HL-60 (cell line): ENCODE data around the gene ADGRD2.

Experiments
- CTCF ChIP-seq: IDR thresholded peaks from one replicate; pipeline ENCODE4 v1.5.1; 2011; ENCODE audit warnings: low read length, control low read depth, inconsistent platforms; ENCODE audit not compliant: insufficient read depth
- POLR2AphosphoS5 ChIP-seq: IDR thresholded peaks from 2 replicates; pipeline ENCODE4 v1.6.1; 2012; ENCODE audit warnings: low read depth
- REST ChIP-seq: IDR thresholded peaks from 2 replicates; pipeline ENCODE4 v1.6.1; 2012; ENCODE audit warnings: low read depth; ENCODE audit not compliant: insufficient replicate concordance
- SPI1 ChIP-seq: IDR thresholded peaks from 2 replicates; pipeline ENCODE4 v1.6.1; 2012; ENCODE audit warnings: low read depth, mild to moderate bottlenecking, borderline replicate concordance

GRCh38 chr9:124517600-124517999 is 67.3 kb downstream of the ADGRD2 start:
- TF ChIP-seq CTCF (no peak), REST (no peak), POLR2AphosphoS5 (no peak), SPI1 (no peak)
